HG03095 (cell line): ENCODE measurements around the gene KHNYN.

Source experiments
- ATAC-seq: cut with Tn5 transposase; IDR thresholded peaks from one replicate; pipeline ENCODE4 v1.9.1; 2021; ENCODE audit warnings: moderate library complexity; ENCODE audit not compliant: unreplicated experiment

KHNYN gene

DNA sequence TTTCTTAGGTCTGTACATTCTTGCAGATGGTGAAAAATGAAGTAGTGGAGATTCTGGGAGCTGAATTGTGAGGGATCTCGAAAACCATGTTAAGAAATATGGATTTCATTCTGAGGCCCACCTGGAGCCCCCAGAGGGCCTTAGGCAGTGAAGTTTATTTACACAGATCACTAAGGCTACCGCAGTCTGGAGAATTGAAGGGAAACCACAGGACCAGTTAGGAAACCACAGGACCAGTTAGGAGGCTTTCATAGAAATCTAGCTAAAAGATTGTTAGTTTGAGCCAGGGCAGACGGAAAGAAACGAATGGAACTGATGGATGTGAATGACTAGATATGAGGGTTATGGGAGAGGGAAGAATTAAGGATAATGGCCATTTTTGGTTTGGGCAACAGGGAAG, 7.5 kb upstream of the KHNYN start:
- ATAC-seq: no peak

DNA sequence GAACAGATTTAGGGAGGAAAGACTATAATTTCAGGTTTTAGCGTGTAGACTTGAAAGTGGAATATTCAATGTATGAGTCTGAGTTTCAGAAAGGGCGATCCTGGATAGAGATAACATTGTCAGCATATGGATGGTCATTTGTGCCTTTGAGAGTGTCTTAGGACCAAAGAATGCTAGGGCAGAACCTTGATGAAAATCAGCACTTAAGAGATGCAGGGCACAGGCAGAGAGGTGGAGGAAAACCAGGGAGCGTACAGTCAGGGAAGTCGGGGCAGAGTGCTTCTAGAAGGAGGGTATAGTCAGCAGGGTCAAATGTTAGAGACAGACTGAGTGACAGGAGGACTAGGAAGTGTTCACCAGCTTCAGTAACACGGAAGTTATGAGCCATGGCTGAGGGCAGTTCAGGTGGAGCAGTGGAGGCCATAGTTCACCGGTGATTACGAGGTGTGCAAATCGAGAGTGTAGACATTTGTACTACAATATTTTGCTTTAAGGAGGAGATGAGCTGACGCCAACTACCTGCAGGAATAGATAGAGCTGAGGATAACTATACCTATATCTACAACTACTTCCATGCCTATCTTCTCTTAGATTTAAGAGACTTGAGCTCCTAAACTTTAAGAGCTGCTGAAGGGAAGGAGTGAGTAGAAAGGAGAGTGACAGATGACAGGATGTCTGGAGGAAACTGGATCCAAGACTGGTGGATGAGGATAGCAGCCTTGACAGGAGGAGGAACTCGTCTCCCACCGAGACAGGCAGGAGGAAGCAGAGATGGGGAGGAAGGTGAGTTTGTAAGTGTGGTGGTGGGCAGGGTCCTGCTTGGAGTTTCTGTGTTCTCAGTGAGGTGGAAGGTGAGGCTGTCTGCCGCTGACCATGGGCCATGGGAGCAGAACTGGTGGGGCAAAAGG, 6.8 kb upstream of the KHNYN start:
- no peak for ATAC-seq

DNA sequence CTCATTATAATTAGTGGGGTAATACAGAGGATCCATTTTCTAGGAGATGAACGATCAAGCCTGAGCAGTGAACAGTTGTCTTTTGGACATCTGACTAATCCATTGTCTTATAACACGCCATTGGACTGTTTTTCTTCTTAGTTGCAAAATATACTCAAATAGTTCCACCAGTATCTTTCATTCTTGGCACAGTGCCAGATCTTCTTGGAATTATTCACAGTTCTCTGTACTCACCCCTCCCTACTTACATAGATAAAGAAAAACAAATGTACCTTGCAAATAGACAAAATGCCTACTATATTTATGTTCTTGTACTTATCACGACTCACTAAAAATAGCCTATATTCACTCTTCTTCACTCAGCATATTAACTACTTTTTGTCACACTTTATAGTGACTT, 4.0 kb upstream of the KHNYN start:
- ATAC-seq: no peak

- ATAC-seq: no peak
Measured at GRCh38 chr14:24426150-24426911, 3.4 kb upstream of the KHNYN start.

DNA sequence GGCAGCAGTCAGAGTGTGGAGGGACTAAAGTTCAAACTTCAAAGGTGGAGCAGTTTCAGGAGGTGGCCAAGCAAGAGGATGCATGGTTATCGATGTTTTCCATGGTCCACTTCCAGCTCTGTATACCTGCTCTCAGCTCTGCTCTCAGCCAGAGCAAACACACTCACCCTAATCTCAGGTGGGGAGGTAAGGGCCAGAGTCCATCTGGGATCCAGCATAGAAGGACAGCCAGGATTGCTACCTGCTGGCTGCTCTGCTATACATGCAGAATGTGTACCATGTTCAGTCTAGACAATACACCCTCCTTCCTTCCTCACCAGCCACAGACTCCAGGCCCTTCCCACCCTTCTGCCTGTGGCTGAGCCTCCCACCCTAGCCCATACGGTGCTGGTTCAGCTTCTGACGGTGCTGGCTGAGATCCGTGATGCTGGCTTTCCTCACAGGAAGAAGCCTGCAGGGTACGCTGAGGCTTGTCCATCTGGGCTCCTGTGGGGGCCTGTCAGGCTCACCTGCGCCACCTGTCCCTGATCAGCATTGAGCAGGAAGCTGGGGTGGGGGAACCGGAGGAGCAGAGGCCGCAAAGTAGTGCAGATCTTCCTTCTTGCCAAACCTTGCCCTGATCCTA, 2.7 kb upstream of the KHNYN start:
- no peak for ATAC-seq

GRCh38 chr14:24427537-24428508, 1.9 kb upstream of the KHNYN start:
- ATAC-seq: no peak

DNA sequence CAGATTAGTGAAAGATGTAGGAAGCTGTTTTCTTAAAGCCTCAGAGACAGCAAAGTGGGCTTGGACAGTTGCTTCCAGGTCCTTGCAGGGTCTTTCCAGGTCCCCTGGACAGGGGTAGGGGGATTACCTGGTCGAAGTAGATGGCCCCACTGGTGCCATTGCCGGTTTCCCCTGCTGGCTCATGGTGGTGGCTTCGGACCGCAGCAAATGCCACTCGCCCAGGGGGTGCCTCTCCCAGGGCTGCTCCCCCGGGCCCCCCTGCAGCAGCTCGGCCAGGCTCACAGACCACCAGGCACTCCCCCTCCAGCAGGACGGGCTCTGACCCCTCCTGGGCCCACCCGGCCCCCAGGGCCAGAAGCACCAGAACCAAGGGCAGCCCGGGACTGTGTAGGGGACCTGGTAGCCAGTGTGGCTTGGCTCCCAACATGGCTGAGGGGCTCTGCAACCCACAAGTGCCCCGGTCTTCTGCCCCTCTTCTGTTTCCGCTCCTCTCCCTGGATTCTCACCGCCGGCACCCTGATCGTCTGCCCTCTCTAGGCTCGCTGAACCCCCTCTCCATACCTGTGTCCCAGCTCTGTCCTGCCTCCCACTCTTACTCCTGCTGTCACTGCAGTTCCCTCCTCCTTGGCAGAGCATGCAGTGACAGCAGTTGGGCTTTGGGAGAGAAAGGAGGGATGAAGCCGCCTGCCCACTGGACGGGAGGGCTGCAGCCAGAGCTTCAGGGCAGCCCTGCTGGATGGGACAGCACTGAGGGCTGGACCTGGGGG, 943 bp upstream of the KHNYN start:
- ATAC-seq: no peak

DNA sequence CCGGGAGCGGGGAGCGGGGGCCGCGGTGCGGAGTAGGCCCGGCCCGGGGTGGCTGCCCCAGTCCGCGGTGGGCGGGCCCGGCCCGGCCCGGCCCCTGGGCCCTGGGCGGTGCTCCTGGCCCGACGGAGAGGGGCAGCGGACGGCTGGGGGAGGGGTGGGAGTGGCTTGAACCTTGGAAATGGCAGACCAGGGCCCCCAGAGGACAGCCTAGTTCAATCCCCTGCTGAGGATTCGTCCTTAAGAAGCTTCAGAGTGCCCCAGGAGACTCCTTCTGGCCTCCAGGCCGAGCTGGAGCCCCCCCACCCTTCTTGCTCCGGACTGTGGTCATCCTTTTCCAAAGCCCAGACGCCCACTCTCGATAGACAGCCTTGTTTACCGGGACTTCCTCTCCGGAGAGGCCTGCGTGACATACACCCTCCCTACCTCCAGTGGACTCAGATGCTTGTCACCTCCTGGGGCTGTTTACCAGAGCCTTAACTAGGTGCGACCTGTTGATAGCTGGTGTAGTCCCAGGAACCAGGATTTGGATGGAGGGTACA, 458 bp downstream of the KHNYN start:
- ATAC-seq: peak; percentile 54

GRCh38 chr14:24430682-24431568, 1.2 kb downstream of the KHNYN start:
- no peak for ATAC-seq

DNA sequence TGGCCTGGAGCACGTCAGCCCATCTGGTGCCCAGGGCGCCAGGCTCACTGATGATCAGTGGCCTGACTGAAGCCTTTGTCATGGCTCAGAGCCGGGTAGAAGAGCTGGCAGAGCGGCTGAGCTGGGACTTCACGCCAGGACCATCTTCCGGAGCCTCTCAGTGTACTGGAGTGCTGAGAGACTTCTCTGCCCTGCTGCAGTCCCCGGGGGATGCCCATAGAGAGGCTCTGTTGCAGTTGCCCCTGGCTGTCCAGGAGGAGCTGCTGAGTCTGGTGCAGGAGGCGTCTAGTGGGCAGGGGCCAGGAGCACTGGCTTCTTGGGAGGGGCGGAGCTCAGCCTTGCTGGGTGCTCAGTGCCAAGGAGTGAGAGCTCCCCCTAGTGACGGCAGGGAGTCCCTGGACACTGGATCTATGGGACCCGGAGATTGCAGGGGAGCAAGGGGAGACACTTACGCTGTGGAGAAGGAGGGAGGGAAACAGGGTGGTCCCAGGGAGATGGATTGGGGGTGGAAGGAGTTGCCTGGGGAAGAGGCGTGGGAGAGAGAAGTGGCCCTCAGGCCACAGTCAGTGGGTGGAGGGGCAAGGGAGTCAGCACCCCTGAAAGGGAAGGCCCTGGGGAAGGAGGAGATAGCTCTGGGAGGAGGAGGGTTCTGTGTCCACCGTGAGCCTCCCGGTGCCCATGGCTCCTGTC, 2.0 kb downstream of the KHNYN start:
- peak; percentile 45 for ATAC-seq

DNA sequence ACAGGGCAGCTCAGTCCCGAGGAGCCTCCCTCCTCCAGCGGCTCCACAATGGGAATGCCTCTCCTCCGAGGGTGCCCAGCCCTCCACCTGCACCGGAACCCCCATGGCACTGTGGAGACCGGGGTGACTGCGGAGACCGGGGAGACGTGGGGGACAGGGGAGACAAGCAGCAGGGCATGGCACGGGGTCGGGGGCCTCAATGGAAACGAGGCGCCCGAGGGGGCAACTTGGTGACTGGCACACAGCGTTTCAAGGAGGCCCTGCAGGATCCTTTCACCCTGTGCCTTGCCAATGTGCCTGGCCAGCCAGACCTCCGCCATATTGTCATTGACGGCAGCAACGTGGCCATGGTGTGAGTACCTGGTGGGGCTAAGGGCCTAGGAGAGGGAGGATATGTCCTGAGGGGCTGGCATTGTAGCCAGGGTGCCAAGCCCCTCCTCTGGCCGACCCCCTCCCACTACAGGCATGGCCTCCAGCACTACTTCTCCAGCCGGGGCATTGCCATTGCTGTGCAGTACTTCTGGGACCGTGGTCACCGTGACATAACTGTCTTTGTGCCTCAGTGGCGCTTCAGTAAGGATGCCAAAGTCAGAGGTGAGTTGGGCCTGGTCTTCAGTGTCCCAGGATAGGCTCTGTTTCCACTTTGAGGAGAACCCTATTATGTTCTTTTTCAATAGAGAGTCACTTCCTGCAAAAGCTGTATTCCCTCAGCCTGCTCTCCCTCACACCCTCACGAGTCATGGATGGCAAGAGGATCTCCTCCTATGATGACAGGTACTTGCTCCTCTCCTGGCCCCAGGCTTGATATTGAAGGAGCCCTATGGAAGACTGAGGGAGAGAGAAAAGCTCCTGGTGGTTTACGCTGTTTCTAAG, 2.7 kb downstream of the KHNYN start:
- no peak for ATAC-seq

GRCh38 chr14:24434036-24434435, 4.3 kb downstream of the KHNYN start:
- no peak for ATAC-seq

DNA sequence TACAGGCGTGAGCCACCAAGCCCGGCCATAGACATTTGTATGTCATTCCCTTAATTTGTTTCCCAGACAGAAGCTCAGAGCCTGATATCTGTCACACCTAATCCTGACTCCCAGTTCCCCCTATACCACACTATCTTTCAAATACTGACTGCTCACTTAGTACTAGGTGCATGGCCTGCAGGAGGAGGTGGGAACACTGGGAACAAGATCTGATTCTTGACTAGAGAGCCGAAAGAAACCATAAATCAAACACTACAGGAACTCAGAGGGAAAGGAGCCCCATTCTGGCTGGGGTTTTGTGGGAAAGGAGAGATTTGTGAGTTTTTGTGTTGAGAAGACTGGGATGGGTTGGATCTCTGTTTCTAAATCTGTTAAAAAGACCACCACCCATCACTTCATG, 4.9 kb downstream of the KHNYN start:
- no peak for ATAC-seq

GRCh38 chr14:24435192-24435810, 5.5 kb downstream of the KHNYN start:
- ATAC-seq: no peak

GRCh38 chr14:24435998-24436354, 6.2 kb downstream of the KHNYN start:
- no peak for ATAC-seq

GRCh38 chr14:24436355-24437019, 6.7 kb downstream of the KHNYN start:
- ATAC-seq: no peak
